Right kidney (tissue), 1 donor: Measurements from ENCODE around the gene TWNK.
"Not testable (repeated sequence)": the region's sequence is repeated elsewhere in the genome, so short reads cannot be mapped to it uniquely, and the experiment has no call there.

ENCODE experiments used
- DNase-seq: peaks from one replicate; pipeline ENCODE4 v3.0.0-alpha.2; 2016

Gene TWNK

DNA sequence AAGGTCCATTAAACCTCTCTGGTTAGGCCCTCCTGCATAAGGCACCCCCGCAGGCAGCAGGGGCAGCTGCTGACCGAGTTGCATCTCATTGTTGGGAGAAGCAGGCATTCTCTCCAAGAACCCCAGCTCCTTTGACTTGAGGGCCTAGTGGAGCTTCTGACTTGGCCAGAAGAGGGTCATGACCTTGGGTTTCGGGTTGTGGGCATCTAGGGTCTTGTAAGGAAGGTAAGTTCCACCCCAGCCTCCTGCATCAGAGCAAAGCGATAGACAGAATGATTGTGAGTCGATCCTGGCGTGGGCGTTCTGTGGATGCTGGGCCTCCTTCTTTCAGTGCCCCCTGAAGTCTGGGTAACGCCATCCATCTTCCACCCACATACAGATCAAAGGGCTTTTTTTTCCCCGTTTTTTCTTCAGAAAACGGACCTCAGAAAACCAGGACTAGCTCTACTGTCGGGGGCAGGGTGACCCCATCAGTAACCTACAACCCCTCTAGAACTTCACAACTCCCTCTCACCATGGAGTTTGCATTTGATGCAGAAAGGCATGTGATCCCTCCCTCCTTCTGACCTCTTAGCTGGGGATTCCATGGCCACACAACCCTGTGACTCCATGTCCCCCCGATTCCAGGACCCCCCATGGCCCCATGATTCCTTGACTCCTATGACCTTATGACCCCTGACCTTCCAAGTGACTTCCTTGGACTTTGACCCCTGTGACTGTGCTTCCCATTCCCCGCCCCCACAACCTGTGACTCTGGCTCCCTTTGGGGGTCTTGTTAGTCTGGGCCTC lies 15.0 kb upstream of the TWNK start:
- no peak for DNase-seq

DNA sequence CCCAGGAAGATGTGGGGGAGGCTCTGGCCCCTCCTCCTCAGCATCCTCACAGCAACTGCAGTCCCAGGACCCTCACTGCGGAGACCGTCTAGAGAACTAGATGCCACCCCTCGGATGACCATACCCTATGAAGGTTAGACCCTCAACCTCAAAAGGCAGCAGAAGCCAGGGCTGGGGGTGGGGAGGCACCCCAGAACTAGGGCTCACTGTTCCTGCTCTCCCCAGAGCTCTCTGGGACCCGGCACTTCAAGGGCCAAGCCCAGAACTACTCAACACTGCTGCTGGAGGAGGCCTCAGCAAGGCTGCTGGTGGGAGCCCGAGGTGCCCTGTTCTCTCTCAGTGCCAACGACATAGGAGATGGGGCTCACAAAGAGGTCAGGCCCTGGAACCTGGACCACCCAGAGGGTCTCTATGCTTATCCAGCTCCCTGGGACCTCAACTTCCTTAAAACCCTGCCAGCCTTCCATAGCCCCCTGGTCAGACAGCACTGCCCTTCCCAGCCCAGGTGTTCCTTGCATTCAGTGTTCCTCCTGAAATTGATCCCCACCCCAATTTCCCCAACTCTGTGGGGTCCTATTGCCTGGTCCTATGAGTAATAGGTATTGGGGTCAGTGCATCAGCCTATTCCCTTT lies 14.3 kb upstream of the TWNK start:
- no peak for DNase-seq

DNA sequence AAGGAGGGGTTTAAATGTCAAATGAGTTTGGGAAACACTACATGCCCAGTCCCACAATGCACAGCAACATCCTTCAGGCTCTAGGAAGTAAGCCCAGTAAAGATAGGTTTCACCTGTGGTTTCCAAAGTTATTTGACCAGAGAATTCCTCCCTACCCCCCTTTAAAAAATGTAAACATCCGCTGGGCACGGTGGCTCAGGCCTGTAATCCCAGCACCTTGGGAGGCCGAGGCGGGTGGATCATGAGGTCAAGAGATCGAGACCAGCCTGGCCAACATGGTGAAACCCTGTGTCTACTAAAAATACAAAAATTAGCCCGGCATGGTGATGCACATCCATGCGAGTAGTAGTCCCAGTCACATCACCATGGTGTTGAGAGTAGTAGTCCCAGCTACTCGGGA lies 11.9 kb upstream of the TWNK start:
- DNase-seq = not testable (repeated sequence)

DNA sequence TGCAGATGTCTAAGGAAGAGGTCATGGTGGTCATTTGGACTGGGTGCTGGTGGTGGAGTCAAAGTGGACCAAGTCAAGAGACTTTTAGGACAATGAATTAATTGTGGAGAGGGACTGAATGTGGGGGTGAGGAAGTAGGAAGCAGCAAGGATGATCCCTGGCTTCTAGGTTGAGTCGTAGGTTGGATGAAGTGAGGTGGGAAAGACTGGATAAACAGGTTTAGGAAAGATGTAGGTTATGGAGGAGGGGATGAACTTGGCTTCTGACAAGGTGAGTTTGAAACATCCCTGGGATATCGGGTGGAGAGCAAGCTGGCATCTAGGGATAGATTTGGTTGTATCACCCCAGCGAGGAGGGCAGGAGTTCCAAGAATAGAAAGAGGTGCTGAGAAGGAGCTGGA lies 10.4 kb upstream of the TWNK start:
- no peak for DNase-seq

DNA sequence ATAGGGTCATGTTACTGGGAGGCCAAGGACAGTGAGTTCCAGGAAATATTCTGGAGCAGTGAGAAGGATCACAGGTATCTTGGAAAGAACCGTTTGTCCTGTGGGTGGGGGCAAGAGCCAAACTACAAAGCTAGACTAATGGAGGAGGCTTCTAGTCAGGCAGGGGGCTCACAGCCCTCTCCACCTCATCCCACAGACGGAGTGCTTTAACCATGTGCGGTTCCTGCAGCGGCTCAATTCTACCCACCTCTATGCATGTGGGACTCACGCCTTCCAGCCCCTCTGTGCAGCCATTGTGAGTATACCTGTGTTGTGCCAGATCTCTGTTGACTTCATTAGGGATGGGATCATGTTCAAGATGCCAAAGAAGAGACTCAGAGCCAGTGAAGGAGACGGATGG lies 9.9 kb upstream of the TWNK start:
- no peak for DNase-seq

DNA sequence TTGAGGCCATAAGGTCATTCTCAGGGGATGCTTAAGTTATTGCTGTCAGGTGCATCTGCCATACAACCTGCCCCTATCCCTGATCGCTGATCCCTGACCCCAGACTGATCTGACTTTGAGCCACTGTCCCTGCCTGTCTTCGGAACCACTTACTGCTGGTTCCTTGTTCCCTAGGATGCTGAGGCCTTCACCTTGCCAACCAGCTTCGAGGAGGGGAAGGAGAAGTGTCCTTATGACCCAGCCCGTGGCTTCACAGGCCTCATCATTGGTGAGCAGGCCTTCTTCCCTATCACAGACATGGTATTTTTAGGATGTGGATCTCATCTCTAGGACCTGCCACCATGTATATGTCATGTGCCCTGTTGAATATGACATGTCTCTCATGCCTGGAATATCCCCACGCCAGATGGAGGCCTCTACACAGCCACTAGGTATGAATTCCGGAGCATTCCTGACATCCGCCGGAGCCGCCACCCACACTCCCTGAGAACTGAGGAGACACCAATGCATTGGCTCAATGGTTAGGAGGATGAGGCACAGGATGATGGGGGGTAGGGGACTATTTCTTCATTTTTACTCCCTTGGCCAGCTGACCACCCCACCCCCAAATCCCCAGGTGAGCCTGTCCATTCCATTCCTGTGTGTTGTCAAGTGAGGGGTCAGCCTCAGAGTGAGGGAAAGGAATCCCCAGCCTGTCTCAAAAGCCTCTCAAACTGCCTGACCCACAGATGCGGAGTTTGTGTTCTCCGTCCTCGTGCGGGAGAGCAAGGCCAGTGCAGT lies 9.0 kb upstream of the TWNK start:
- DNase-seq = no peak

DNA sequence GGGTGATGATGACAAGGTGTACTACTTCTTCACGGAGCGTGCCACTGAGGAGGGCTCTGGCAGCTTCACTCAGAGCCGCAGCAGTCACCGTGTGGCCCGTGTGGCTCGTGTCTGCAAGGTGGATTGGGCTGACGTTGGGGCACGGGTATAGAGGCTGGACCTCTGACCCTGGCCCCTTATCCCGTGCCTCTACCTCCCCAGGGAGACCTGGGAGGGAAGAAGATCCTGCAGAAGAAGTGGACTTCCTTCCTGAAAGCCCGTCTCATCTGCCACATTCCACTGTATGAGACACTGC lies 8.5 kb upstream of the TWNK start:
- DNase-seq = no peak

DNA sequence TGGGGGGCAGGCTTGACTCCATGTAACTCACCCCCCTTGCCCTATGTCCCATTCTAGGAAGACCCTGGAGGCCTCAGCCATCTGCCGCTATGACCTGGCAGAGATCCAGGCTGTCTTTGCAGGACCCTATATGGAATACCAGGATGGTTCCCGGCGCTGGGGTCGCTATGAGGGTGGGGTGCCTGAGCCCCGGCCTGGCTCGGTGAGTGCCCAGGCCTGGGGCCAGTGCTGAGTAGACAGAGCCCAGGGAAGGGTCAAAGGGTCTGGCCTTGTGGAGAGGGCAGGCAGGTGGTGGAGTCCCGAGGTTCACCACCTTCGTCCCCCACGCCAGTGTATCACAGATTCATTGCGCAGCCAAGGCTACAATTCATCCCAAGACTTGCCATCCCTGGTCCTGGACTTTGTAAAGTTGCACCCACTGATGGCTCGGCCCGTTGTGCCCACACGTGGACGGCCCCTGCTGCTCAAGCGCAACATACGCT lies 7.5 kb upstream of the TWNK start:
- no peak for DNase-seq

DNA sequence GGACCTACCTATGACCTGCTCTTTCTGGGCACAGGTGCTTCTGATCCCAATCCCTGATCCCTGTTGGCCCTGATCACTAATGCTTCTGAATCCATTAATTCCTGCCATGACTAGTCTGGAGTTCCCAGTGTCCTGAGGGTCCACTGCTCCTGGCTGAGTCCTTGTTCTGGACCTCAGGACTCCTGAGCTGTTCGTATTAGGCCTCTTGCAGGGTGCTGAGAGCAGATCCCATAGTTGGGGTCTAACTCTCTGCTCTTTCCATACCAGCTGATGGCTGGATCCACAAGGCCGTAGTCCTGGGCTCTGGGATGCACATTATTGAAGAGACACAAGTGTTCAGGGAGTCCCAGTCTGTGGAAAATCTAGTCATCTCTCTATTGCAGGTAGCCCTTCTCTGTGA lies 7.0 kb upstream of the TWNK start:
- DNase-seq = no peak

DNA sequence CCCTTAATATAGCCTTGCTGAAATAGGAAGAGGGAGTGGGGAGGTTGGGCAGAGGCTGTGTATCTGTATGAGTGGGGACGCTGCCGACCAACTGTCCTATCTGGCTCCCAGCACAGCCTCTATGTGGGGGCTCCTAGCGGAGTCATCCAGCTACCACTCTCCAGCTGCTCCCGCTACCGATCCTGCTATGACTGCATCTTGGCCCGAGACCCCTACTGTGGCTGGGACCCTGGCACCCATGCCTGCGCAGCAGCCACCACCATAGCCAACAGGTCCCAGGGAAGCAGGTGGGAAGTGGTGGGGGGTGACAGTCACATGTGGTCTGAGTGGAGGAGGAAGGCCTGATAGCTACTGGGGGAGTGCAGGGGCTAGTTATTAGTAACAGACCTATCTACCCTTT lies 6.6 kb upstream of the TWNK start:
- no peak for DNase-seq

DNA sequence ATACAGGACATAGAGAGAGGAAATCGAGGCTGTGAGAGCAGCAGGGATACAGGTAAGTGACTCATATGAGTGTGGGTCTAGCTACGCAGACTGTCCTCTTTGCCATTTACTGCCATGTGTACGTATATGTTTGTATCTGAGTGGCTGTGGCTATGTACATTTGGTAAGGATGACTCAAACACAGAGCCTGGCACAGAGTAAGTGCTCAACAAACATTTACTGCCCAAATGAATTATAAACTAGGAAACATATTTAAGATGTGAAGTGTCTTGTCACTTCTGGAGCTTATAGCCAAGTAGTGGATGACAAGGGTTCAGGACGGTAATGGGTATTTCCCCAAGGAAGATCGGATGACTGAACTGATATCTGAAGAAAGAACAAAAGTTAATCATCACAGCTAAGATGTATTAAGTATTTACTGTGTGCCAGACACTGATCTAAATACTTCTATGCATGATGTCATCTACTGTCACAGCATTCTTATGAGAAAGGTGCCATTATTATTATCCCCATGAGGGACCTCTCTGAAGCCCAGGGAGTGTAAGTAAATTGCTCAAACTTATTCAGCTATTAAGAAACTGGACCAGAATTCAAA lies 6.1 kb upstream of the TWNK start:
- DNase-seq = no peak

DNA sequence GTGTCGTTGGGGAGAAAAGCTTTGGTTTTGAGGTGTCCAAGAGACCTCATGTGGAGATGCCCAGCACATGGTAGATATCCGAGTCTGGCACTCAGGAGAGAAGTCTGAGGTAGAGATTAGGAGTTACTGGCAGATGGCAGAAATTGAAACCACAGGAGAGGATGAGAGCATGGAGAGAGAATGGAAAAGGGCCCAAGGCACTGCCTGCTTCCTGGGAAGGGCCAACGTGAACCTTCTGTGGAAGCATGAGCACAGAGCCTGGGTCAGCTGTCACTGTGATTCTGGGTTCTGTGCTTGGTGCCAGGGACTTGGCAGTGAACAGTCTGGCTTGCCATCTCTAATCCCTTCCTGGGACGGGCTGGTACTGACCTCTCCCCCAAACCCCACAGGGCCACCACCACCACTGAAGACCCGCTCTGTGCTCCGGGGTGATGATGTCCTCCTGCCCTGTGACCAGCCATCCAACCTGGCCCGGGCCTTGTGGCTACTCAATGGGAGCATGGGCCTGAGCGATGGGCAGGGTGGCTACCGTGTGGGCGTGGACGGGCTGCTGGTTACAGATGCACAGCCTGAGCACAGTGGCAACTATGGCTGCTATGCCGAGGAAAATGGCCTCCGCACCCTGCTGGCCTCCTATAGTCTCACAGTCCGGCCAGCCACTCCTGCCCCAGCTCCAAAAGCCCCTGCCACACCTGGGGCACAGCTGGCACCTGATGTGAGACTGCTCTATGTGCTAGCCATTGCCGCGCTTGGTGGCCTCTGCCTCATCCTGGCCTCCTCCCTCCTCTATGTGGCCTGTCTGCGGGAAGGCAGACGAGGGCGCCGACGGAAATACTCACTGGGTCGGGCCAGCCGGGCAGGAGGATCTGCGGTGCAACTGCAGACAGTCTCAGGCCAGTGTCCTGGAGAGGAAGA lies 4.2 kb upstream of the TWNK start:
- no peak for DNase-seq

DNA sequence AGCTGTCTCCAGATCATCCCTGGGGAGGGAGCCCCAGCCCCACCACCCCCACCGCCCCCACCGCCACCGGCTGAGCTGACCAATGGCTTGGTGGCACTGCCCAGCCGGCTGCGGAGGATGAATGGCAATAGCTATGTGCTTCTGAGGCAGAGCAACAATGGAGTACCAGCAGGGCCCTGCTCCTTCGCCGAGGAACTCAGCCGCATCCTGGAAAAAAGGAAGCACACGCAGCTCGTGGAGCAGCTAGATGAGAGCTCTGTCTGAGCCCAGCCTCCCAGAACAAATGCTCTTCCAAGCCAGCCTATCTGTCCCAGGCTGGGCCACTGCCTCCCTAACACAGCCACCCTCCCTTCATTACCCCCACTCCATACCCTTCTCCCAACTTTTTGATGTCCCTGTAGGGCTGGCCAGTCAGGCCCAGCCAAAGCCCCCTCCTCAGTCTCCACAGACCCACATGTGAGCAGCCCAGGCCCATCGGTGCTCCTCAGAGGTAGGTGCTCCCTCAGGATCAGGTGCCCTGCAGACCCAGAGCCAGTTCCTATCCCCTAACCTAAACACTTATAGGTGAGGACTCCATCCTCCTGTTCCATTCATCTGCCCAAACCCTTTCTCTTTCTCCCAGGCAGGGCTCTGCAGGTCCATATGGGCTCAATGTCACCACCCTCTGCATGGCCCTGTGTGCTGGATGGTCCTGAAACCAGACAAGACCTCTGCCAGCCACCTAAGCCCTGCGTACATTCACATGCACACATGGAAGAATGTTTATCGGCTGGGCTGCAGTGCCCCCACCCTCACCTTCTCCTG lies 3.3 kb upstream of the TWNK start:
- DNase-seq = no peak

DNA sequence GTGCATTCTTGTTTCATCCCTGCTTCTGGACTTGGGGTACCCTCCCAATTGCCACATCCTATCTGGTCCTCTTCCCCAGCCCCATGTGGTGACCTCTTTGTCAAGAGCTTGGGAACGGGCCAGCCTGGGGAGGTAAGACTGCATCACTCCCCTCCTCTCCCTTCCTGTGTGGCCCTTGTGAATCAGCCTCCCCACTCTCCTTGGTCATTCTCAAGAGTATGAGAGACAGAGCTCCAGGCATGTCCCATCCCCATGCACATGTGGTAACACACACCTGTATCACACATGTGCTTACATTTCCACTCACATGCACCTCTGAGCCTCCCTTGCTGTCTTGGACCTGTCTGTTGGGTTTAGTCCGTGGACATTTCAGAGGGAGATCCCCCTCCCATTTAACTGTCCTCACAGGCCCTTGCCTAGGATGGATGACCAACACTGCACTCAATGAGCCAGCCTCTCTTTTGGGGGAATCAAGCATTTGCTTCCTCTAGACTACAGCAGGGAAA lies 2.6 kb upstream of the TWNK start:
- no peak for DNase-seq

DNA sequence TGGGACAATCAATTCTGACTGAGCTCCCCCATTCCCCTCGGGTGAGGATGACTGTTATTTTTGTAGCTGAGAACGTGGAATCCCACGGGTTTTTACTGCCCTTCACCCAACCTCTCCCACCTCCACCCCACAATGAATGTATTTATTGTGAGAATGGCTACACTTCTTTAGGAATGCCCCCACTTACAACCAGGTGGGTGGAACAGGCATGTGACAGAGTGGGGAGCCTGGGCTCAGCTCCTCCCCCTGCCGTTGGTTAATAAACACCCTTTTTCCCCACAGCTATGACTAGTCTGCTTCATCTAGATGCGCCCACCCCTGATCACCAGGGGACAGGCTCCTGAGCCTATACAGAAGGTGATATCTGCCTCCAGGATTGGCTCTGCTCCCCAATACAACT lies 2.0 kb upstream of the TWNK start:
- no peak for DNase-seq

DNA sequence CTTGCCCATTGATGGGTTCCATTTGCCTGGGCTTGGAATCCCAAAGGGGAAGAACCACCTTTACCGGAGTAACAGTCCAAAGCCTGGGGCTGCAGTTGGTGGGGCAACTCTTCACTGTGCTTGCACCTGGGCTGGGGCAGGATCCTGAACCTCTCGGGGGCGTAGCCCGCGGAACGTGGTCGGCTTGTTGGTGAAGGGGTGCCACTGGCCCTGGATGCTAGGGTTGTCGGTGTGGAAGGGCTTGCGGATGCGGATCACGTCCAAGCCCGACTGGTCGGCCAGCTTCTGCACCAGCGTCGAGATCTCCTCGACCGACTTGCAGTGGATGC lies 756 bp upstream of the TWNK start:
- no peak for DNase-seq

DNA sequence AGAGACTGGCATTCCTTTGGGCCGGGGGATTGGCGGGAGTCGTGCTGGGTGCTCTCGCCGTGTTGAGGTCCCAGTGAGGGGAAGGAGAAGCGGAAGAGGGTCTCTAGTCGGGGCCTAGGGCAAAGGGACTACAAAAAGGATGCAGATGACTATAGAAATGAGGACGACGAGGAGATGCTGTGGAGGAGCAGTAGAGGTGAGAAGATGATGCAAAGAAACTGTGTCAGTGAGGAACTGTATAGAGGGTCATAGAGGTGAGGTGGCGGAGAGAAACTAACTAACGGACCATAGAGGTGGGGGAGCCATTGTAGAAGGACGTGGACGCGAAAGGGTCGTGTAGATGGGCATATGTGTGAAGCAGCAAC lies 324 bp downstream of the TWNK start:
- no peak for DNase-seq

DNA sequence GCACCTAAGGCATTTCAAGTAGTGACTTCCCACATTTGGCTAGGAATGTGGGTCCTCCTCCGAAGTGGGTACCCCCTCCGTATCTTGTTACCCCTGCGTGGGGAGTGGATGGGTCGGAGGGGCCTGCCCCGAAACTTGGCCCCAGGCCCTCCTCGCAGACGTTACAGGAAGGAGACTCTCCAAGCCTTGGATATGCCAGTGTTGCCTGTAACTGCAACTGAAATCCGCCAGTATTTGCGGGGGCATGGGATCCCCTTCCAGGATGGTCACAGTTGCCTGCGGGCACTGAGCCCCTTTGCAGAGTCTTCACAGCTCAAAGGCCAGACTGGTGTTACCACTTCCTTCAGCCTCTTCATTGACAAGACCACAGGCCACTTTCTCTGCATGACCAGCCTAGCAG lies 823 bp downstream of the TWNK start:
- no peak for DNase-seq

DNA sequence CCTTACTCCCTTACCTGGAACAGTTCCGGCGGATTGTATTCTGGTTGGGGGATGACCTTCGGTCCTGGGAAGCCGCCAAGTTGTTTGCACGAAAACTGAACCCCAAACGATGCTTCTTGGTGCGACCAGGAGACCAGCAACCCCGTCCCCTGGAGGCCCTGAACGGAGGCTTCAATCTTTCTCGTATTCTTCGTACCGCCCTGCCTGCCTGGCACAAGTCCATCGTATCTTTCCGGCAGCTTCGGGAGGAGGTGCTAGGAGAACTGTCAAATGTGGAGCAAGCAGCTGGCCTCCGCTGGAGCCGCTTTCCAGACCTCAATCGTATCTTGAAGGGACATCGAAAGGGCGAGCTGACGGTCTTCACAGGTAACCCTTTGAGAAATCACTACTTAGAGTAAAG lies 1.7 kb downstream of the TWNK start:
- no peak for DNase-seq

DNA sequence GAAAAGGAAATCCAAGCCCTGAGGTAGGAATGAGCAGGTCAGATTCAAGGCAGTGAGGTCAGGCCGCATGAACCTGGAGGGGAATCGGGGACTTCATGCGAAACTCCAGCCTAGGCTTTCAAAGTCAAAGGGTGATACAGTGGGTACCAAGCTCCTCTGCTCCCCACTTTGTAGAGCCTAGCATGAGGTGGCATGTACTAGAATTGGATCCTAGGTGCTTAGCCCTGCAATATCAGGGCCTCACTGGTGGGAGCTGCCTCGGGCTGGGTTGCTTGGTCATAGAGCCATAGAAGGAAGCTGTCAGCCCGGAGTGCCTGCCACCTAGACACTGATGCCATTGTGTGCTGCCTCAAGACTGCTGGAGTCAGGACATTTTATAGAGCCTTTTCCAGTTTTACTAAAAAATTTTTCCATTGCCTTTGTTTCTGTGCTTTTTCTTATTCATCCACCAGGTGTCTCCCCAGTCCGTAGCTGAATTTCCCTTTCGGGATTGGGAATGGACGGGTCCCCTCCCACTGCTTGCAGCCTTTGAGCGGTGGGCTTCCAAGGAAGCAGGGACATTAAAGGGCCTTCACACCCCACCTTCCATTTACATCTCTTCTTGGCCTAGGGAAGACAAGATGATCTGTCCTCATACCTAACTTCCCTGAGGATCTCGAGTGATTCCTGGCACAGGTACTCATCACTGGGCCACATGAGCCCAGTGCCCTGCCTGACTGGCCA lies 6.8 kb downstream of the TWNK start:
- DNase-seq = peak; percentile 57

DNA sequence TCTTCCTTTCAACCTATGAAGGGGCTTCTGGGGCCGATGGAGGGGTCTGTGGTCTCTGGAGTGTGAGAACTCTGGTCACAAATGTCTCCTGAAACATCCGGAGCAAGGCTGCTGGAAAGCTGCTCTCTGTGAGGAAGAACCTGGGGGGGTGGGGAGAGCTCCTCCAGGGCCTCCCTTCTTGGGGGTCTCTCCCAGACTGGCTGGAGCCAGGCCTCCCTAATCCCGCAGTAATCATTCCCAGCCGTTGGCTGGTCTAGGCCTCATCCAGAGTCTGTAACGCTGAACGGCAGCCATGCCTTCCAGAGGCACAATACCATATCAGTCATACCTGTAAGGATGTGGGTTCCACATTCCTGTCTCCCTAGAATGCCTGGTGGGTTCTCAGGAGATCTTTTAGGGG lies 7.8 kb downstream of the TWNK start:
- DNase-seq = no peak
